ENCODE measurements around the gene NLRP9.

NLRP9 gene

DNA sequence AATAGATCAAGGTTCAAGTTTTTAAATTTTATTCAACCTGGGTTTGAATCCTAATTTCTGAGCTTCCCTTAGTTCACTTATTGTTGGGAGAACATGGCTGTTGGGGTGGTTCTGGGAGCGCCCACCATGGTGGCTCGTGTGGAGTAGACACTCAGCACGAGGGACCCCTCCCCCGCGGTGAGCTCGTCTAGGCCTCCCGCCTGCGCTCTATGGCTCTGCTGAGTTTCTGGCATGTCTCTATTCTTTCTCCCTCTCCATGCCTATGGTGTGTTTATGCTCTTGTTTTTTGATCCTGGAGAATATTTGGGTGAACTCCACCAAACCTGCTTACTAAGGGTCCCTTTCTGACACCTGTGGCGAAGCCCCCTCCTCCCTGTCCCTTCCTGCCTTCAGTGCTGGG lies 64.7 kb downstream of the NLRP9 start:
- no peak for DNase-seq (ENCODE audit: low read depth)

DNA sequence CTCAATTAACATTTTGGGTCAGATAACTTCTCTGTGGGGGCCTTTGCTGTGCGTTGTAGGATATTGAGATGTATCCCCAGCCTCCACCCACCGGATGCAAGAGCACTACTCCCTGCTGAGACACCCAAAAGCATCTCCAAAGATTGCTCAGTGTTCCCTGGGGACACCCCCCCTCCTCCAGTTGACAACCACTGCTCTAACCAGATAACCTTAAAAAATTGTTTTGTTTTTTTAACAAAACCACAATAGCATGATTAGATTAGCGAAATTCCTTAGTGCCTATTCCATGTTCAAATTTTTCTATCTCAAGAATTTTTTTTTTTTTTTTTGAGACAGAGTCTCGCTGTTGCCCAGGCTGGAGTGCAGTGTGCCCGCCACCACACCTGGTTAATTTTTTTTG lies 65.8 kb downstream of the NLRP9 start:
- no peak for DNase-seq (ENCODE audit: low read depth)

DNA sequence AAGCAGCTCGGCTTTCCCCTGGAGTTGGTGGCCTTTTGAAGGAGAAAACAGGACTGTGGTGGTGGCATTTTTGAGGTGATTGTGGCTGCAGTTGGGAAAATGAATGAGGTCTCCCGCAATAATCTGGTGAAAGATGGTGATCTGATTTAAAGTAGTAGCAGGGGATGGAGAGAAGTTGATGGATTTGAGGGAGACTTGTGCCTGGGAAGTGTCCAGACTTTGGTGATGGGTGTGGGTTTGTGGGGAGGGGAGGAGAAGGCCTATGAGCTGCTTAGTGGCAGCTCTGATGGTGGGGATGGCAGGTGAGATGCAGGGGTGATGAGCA lies 67.2 kb downstream of the NLRP9 start:
- no peak for DNase-seq (ENCODE audit: low read depth)

DNA sequence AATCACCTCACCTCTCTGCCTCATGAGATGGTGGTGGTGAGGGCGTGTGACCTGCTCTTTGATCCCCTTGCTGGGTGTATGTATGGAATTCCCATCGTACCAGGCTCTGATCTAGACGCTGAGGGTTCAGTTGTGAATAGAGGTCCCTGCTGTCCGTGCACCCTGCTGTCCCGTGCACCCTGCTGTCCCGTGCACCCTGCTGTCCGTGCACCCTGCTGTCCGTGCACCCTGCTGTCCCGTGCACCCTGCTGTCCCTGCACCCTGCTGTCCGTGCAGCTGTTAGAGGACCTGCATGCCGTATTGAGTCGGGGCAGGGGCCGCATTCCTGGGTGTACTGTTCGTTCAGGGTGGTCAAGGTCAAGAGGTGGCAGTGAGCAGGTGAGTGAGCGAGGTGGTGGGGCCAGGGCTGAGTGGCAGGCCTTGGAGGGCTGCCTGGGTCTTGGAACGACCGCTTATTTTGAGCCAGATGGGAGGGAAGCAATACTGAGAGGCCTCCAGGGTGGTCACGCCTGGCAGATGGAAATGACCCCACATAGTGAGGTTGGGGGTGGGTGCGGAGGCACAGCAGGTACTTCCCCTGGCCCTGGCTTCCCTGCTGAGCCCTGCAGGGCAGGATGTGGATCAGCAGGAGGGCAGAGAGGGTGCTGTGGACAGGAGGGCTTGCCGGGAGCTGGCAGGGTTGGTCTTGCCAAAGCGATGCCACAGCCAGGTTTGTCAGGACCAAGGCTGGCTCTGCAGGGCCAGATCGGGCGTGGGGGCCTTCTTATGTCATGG lies 67.7 kb downstream of the NLRP9 start:
- no peak for DNase-seq (ENCODE audit: low read depth)

DNA sequence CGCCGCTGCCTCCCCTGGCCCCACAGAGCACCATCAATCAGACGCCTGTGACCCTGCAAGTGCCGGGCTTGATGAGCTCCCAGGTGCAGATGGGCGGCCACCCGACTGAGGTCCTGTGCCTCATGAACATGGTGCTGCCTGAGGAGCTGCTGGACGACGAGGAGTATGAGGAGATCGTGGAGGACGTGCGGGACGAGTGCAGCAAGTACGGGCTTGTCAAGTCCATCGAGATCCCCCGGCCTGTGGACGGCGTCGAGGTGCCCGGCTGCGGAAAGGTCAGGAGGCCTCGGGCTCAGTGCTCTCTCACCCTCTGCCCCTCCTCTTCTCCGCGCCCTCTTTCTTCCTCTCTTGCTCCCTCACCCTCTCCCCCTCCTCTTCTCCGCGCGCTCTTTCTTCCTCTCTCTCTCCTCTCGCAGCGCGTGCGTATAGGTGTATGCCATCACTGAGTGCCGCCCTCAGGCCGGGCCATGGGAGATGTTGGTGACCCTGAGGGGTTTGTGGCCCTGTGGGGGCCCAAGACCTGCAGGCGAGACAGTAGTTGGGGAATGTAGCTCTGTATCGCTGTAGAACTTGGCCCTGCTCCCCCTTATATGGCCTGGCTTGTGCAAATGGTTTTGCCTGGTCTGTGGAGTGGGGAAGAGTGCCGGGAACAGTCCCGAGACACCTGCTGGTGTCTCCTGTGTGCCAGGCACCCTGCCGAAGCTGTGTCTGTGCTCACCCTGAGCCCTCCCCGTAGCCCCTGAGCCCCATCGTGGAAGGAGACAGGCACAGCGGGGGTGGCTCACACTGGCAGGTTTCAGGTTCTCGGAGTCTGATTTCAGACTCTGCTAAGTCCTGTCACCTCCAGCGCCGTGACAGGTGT lies 68.6 kb downstream of the NLRP9 start:
- no peak for DNase-seq (ENCODE audit: low read depth)

DNA sequence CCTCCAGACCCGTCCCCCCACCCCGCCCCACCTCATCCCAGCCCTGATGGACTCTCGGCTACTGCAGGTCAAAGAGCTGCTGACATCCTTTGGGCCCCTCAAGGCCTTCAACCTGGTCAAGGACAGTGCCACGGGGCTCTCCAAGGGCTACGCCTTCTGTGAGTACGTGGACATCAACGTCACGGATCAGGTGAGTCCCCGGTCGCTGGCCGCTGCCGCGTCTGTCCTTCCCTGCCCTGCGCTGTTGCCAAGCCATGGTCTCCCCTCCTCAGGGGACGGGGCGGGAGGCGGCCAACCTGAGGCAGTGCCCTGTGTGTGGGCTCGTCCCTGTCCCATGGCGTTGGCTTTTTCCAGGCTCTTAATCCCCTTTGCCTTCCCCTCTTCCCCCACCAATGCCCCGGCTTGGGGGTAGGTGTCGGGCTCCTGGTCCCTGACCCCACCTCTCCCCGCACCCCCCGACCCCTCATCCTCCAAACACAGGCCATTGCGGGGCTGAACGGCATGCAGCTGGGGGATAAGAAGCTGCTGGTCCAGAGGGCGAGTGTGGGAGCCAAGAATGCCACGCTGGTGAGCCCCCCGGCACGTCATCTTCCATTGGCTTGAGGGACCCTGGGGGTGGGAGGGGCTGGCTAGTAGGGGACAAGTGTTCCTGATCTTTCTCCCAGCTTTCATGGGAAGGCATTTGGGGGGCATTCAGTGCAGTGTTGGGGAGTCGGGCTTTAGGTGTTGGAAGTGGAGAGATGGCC lies 69.4 kb downstream of the NLRP9 start:
- DNase-seq (ENCODE audit: low read depth) = no peak

DNA sequence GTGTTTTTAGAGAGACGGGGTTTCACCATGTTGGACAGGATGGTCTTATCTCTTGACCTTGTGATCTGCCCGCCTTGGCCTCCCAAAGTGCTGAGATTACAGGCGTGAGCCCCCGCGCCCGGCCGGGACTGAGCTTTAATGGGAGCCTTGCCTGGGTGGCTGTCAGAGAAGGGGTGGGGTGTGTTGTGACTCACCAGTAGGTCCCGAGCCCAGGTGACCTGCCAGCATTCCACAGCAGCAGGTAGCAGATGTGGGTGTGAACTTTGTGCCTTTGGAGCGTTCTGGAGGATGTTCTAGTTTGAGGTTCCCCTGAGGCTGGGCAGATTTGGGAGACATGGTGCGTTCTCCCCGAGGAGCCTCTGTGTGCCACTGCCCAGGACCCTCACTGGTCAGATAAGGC lies 70.2 kb downstream of the NLRP9 start:
- DNase-seq (ENCODE audit: low read depth) = no peak

DNA sequence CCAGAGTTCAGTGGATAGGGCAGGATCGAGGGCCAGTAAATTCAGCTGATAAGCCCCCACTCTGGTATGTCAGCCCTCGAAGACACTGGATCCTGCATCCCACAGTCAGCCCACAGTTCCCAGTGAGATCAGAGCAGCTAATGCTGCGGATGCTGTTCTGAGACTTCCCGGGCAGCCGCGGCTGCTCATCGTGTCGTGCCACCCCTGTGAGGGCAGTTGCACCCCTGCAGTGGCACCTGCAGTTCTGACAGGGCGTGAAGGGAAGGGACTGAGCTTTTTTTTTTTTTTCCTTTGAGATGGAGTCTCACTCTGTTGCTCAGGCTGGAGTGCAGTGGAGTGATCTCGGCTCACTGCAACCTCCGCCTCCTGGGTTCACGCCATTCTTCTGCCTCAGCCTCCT lies 70.7 kb downstream of the NLRP9 start:
- DNase-seq (ENCODE audit: low read depth) = no peak

DNA sequence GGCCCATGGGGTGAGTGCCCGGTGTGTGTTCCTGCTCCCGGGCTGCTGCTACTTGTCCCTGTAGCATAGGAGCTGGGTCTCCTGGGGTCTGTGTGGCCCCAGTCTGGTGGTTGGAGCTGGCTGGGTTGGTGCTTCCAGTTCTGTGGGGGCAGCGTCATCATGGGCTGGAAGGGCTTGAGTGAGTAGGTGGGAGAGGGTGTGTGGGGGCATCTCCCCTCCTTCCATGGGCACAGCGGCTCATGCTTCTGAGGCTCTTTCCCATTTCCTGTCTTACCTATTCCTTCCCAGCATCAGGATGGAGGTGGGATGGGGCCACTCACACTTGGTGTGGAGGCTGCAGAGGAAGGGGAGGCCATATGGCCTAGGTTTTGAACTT lies 71.2 kb downstream of the NLRP9 start:
- DNase-seq (ENCODE audit: low read depth) = no peak

DNA sequence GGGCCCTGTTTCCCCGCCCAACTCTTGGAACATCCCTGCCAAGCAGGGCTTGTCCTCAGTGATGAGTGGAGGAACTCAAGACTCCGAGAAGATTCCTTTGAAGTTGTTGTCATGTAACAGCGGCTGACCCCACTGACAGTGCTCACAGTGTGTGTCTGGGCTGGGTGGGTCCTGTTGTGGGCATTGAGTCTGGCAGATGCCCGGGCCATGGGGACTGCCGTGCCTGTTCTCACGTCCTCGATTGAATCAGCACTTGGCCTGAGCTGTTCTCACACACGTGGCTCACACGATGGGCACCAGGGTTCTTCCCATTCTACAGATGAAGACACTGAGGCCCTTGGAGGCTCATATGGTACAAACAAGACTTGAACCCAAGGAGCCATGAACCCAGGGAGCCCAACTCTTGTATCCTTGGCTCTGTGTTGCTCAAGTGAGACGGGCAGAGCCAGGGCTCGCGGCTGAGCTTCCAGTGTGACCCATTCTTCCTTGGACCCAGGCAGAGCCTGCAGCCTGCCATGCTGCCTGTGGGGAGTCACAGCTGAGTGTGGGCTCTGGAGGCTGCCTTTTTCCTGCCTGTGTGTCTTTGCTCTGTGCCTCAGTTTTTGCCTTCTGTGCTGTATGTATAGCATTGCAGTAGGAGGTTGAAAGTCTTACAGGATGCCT lies 71.7 kb downstream of the NLRP9 start:
- DNase-seq (ENCODE audit: low read depth) = no peak

DNA sequence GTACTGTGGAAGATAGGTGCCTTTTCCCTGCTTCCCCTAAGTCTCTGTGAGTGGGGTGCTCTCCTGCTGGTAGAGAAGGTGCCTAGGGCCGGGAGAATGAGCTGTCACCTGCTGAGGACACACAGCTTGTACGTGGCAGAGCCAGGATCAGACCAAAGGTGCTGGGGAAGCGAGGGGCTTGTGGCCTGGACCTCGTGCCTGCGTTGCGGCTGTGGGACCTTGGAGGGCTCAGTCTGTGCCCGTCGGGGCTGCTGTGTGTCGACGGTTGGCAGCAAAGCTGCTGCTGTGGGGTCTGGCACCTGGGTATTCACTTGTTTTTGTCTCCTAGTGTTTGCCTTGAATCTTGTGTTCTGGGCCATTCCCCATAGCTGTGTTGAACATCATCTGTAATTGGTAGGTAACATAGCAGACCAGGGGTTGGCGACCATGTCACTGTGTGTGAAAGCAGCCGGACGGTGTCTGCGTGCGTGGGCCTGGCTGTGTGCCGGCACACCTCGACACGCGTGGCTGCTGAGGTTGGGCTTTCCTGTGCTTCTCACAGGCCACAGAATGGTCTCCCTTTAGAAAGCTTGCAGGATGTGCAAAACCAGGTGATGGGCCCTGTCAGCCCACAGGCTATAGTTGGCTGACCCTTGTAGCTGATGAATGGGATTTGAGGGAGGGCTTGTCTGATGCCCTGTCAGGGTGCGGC lies 74.2 kb downstream of the NLRP9 start:
- no peak for DNase-seq (ENCODE audit: low read depth)

DNA sequence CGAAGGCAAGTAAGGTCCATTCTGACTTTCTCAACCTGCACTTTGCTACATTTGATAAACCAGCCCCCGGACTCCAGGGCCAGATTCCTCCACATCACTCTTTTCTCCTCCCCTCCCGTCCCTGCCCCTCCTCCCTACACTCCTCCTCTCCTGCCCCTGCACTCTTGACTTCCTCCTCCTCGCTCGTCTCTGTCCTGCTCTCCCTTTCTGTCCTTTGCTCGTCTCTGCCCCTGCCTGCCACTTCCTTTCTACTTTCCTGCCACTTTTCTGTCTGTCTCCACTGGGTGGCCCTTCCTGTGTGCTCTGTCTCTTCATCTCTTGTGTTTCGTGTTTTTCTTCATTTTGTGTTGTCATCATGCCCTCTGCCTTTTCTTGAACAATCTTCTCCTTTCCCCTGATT lies 76.4 kb downstream of the NLRP9 start:
- no peak for DNase-seq (ENCODE audit: low read depth)

DNA sequence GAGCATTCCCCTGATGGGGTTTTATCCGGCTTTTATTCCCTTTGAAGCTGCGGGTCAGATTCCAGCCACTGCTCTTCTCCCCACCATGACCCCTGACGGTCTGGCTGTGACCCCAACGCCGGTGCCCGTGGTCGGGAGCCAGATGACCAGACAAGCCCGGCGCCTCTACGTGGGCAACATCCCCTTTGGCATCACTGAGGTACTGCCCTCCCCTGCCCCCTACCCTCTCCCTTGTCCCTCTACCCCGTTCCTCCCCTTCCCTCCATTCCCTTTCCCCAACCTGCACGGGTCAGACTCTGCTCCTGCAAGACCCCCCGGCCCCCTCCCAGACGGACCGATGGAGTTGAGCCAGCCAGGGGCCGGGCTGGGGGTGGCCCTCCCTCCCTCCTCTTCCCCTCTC lies 77.2 kb downstream of the NLRP9 start:
- no peak for DNase-seq (ENCODE audit: low read depth)

DNA sequence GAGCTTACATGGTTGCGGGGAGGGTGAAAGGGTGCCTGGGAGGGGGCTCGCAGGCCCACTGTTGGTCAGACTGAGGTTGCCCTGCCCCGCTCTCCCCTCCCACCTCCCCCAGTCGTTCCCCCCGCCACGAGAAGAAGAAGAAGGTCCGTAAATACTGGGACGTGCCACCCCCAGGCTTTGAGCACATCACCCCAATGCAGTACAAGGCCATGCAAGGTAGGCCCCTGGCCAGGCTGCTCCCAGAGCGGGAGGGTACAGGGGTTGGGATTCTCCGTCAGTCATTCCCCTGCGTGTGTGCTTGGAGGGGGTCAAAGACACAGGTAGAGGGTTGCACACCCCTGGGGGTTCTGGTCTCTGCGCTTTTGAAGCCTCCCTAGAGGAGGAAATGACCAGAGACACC lies 77.8 kb downstream of the NLRP9 start:
- no peak for DNase-seq (ENCODE audit: low read depth)

DNA sequence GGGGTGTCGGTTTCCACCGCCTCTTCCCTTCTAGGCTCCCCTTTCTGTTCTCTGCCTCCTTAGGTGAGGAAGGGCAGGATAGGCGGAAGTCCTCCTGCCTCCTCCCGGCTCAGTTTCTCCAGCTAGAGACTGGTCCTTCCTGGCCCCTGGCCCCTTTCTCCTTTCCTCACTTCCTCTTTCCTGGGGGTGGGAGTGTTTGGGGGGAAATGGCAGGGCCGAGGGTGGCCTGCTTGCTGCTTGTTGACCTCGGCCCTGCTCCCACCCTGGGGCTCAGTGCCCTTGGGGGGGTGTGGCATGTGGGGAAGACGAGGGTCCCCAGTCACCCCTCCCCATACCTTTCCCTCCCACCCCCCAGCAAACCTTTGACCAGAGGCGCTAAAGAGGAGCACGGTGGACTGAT lies 78.4 kb downstream of the NLRP9 start:
- no peak for DNase-seq (ENCODE audit: low read depth)

DNA sequence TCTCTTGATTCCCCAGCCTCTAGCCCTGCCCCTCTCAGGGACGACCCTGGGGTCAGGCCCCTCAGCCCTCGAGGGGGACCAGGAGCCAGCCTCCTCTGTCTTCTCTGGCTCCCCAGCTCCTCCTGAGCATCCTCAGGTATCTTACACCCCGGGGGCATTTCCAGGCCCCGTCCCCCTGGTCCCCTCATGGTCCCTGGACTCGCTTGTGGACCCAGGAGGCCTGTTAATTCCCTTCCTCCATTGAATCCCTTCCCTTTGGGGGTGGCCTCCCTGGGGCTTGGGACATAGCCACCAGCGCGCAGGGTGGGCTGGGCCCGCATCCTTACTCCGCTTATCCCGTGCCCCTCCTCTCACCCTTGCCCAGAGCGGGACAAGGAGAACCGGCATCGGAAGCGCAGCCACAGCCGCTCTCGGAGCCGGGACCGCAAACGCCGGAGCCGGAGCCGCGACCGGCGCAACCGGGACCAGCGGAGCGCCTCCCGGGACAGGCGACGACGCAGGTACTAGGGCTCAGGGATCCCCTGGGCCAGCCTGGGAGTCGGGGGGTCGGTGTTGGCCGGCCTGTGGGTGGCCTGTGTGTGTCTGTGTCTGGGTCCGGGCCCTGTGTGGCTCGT lies 79.2 kb downstream of the NLRP9 start:
- DNase-seq (ENCODE audit: low read depth) = no peak
